GM21825 (cell line): Measurements from ENCODE around the gene NAPSA.
"Not testable (repeated sequence)": the region's sequence is repeated elsewhere in the genome, so short reads cannot be mapped to it uniquely, and the experiment has no call there.

Source experiments
- ATAC-seq: cut with Tn5 transposase; IDR thresholded peaks from one replicate; pipeline ENCODE4 v1.9.1; 2021; ENCODE audit warnings: mild to moderate bottlenecking, moderate library complexity; ENCODE audit not compliant: unreplicated experiment

Gene NAPSA

GRCh38 chr19:50365434-50366306, at the start of gene NAPSA:
TSS of gene NAPSA (minus strand) at chr19:50365639. CDS start at chr19:50365621, 18 bp downstream.
- no peak for ATAC-seq

- ATAC-seq: no peak
These were observed 48.1 kb upstream of the NAPSA start for GRCh38 chr19:50413531-50413930.

GRCh38 chr19:50413096-50413495, 47.7 kb upstream of the NAPSA start:
- no peak for ATAC-seq

GRCh38 chr19:50412419-50412818, 47.0 kb upstream of the NAPSA start:
- no peak for ATAC-seq

- ATAC-seq: no peak
These were observed 44.7 kb upstream of the NAPSA start for GRCh38 chr19:50410109-50410508.

GRCh38 chr19:50409347-50409746, 43.9 kb upstream of the NAPSA start:
- no peak for ATAC-seq

- no peak for ATAC-seq
These were observed 41.4 kb upstream of the NAPSA start for GRCh38 chr19:50406829-50407228.

GRCh38 chr19:50406156-50406820, 40.8 kb upstream of the NAPSA start:
- ATAC-seq: no peak

- no peak for ATAC-seq
These were observed 37.3 kb upstream of the NAPSA start for GRCh38 chr19:50402544-50403301.

GRCh38 chr19:50401605-50402450, 36.4 kb upstream of the NAPSA start:
- no peak for ATAC-seq

- ATAC-seq: no peak
These were observed 33.9 kb upstream of the NAPSA start for GRCh38 chr19:50399368-50399745.

GRCh38 chr19:50398675-50399367, 33.4 kb upstream of the NAPSA start:
- ATAC-seq: no peak

- no peak for ATAC-seq
These were observed 28.6 kb upstream of the NAPSA start for GRCh38 chr19:50394017-50394416.

GRCh38 chr19:50393589-50393988, 28.1 kb upstream of the NAPSA start:
- ATAC-seq: no peak

GRCh38 chr19:50392759-50393158, 27.3 kb upstream of the NAPSA start:
- ATAC-seq: no peak

- ATAC-seq: not testable (repeated sequence)
These were observed 25.5 kb upstream of the NAPSA start for GRCh38 chr19:50390952-50391351.

GRCh38 chr19:50390295-50390694, 24.9 kb upstream of the NAPSA start:
- not testable (repeated sequence) for ATAC-seq

GRCh38 chr19:50387868-50388245, 22.4 kb upstream of the NAPSA start:
- ATAC-seq: no peak

- ATAC-seq: no peak
These were observed 21.9 kb upstream of the NAPSA start for GRCh38 chr19:50387176-50387867.
